Measurements from ENCODE around the gene TIMP2.

- TF ChIP-seq CTCF (IDR thresholded peaks at IDR 0.05; ENCODE audit: extremely low read depth in 1 of 2, insufficient read depth in 1 of 2, low read depth in 1 of 2, low read length in 2 of 2) (no peak), POLR2A (IDR thresholded peaks at IDR 0.05; ENCODE audit: low read depth, low read length) (no peak), POLR2AphosphoS5 (IDR thresholded peaks at IDR 0.05; ENCODE audit: insufficient read depth, low read depth, low read length) (no peak), EZH2 (IDR thresholded peaks at IDR 0.05; ENCODE audit: borderline replicate concordance, low read depth, low read length, severe bottlenecking) (no peak), FOS (IDR thresholded peaks at IDR 0.05; ENCODE audit: borderline replicate concordance, insufficient read depth, low read length) (no peak), JUN (IDR thresholded peaks at IDR 0.05; ENCODE audit: borderline replicate concordance, insufficient read depth, insufficient read length, low read depth) (no peak), MAX (IDR thresholded peaks at IDR 0.05; ENCODE audit: insufficient read depth, insufficient read length) (no peak), GATA2 (IDR thresholded peaks at IDR 0.05; ENCODE audit: insufficient read depth, insufficient read length, low read depth, low read length) (no peak), MYC (IDR thresholded peaks at IDR 0.05; ENCODE audit: low read depth, low read length) (no peak)
Measured at GRCh38 chr17:78960928-78961327, 35.7 kb upstream of the TIMP2 start.
